ENCODE data around the gene FDXR. TPM values are rescaled to one million over a fixed set of nuclear protein-coding genes. Genes with fewer than 3 reads are reported as not detected.

Gene FDXR
- total and polyA plus RNA-seq, 9 of the 15 experiments (the other 6 are each of a cell fraction or from before 2014, with no cell fraction given) = 0.89 to 70.7 (median 30.9) TPM

DNA sequence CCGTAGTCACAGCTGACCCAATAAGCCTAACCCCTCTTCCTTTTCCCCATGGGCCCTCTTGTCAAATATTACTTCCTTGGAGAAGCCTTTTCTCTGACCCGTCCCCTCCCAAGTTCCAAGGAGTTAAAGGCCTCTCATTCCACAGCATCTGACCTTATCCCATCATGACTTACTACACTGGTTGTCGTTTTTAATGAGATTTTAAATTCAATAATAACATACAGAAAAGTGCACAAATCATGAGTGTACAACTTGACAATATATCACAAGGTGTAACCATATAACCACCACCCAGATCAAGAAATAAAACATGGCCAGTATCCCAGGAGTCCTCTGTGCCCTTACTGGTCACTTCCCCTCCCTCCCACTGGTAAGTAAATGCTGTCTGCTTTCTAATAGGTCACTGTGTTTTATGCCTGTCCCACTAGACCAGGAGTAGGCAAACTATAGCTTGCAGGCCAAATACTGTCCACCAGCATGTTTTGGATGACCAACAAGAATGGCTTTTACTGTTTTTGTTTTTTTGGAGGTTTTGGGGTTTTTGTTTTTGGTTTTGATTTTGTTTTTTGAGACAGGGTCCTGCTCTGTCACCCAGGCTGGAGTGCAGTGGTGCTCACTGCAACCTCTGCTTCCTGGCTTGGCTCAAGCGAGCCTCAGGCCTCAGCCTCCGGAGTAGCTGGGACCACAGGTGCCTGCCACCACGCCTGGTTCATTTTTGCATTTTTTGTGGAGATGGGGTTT is 1.2 kb upstream of the FDXR start (continued):
- peak; percentile 47; the same call in 1 of the 2 replicates for TF ChIP-seq PHB2 (IDR thresholded peaks at IDR 0.05; ENCODE audit: low read depth)
- TF ChIP-seq TAF9B (IDR thresholded peaks at IDR 0.05; ENCODE audit: partially characterized antibody) = peak; percentile 18
- TF ChIP-seq, protein P1, sequence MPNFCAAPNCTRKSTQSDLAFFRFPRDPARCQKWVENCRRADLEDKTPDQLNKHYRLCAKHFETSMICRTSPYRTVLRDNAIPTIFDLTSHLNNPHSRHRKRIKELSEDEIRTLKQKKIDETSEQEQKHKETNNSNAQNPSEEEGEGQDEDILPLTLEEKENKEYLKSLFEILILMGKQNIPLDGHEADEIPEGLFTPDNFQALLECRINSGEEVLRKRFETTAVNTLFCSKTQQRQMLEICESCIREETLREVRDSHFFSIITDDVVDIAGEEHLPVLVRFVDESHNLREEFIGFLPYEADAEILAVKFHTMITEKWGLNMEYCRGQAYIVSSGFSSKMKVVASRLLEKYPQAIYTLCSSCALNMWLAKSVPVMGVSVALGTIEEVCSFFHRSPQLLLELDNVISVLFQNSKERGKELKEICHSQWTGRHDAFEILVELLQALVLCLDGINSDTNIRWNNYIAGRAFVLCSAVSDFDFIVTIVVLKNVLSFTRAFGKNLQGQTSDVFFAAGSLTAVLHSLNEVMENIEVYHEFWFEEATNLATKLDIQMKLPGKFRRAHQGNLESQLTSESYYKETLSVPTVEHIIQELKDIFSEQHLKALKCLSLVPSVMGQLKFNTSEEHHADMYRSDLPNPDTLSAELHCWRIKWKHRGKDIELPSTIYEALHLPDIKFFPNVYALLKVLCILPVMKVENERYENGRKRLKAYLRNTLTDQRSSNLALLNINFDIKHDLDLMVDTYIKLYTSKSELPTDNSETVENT (CRISPR knock-in tag; IDR thresholded peaks at IDR 0.05) = no peak
- TF ChIP-seq SUPT5H (IDR thresholded peaks at IDR 0.05) = peak; percentile 33
- TF ChIP-seq ETV5 (CRISPR knock-in tag; IDR thresholded peaks at IDR 0.05; ENCODE audit: low read depth) = 0 out of 2 replicates have a peak, but pooled peaks have one; percentile 30
- TF ChIP-seq HDGF (IDR thresholded peaks at IDR 0.05) = peak; percentile 72; the same call in 1 of the 2 replicates
- TF ChIP-seq, protein P2, sequence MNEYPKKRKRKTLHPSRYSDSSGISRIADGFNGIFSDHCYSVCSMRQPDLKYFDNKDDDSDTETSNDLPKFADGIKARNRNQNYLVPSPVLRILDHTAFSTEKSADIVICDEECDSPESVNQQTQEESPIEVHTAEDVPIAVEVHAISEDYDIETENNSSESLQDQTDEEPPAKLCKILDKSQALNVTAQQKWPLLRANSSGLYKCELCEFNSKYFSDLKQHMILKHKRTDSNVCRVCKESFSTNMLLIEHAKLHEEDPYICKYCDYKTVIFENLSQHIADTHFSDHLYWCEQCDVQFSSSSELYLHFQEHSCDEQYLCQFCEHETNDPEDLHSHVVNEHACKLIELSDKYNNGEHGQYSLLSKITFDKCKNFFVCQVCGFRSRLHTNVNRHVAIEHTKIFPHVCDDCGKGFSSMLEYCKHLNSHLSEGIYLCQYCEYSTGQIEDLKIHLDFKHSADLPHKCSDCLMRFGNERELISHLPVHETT (CRISPR knock-in tag; conservative IDR thresholded peaks at IDR 0.05 in 1 of 2, IDR thresholded peaks at IDR 0.05 in 1 of 2) = peak in 1 of 2 experiments; percentile 66; a peak in 1 of 4 replicates
- TF ChIP-seq, protein P3, sequence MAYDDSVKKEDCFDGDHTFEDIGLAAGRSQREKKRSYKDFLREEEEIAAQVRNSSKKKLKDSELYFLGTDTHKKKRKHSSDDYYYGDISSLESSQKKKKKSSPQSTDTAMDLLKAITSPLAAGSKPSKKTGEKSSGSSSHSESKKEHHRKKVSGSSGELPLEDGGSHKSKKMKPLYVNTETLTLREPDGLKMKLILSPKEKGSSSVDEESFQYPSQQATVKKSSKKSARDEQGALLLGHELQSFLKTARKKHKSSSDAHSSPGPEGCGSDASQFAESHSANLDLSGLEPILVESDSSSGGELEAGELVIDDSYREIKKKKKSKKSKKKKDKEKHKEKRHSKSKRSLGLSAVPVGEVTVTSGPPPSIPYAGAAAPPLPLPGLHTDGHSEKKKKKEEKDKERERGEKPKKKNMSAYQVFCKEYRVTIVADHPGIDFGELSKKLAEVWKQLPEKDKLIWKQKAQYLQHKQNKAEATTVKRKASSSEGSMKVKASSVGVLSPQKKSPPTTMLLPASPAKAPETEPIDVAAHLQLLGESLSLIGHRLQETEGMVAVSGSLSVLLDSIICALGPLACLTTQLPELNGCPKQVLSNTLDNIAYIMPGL (CRISPR knock-in tag; IDR thresholded peaks at IDR 0.05) = no peak
- no peak for TF ChIP-seq HNRNPK (IDR thresholded peaks at IDR 0.05; ENCODE audit: low read depth, low read length, poor library complexity, severe bottlenecking)
- no peak for TF ChIP-seq ILK (tag; IDR thresholded peaks at IDR 0.05; ENCODE audit: borderline replicate concordance, low read depth)
- peak; percentile 71; the same call in 1 of the 2 replicates for TF ChIP-seq NFRKB (IDR thresholded peaks at IDR 0.05; ENCODE audit: low read depth)
- peak; percentile 42 for TF ChIP-seq POLR2A (conservative IDR thresholded peaks at IDR 0.05)
- 0 out of 4 replicates have a peak, but pooled peaks of 1 of the 2 experiments have one; percentile 29 for TF ChIP-seq KDM1A (IDR thresholded peaks at IDR 0.05)
- peak; percentile 37 for TF ChIP-seq ASH1L (IDR thresholded peaks at IDR 0.05; ENCODE audit: borderline replicate concordance, low read depth, partially characterized antibody)
- no peak for TF ChIP-seq DPF2 (IDR thresholded peaks at IDR 0.05)
- 0 out of 4 replicates have a peak, but pooled peaks of 1 of the 2 experiments have one; percentile 23 for TF ChIP-seq TBL1XR1 (IDR thresholded peaks at IDR 0.05; ENCODE audit: low read length in 2 of 2)
- TF ChIP-seq SMAD3 (CRISPR knock-in tag; conservative IDR thresholded peaks at IDR 0.05) = 0 out of 2 replicates have a peak, but pooled peaks have one; percentile 22
- peak; percentile 13; the same call in 1 of the 2 replicates for TF ChIP-seq BRD4 (IDR thresholded peaks at IDR 0.05)
- TF ChIP-seq, protein P4, sequence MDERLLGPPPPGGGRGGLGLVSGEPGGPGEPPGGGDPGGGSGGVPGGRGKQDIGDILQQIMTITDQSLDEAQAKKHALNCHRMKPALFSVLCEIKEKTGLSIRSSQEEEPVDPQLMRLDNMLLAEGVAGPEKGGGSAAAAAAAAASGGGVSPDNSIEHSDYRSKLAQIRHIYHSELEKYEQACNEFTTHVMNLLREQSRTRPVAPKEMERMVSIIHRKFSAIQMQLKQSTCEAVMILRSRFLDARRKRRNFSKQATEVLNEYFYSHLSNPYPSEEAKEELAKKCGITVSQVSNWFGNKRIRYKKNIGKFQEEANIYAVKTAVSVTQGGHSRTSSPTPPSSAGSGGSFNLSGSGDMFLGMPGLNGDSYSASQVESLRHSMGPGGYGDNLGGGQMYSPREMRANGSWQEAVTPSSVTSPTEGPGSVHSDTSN (CRISPR knock-in tag; IDR thresholded peaks at IDR 0.05; ENCODE audit: low read depth) = no peak
- TF ChIP-seq, protein P4 (tag; conservative IDR thresholded peaks at IDR 0.05; ENCODE audit: low read depth) = no peak
